Osteocyte (in vitro differentiated cells): Measurements from ENCODE around the gene SLCO2A1. TPM values are rescaled to one million over a fixed set of nuclear protein-coding genes. Genes with fewer than 3 reads are reported as not detected.

ENCODE experiments used
- DNase-seq: peaks from one replicate; pipeline ENCODE4 v3.0.0; 2021; ENCODE audit warnings: mixed read lengths; ENCODE audit not compliant: unreplicated experiment; ENCODE audit errors: extremely low spot score
- H3K27ac Mint-ChIP-seq: one replicate; pipeline ENCODE4 v1.8.0; 2021; ENCODE audit warnings: mild to moderate bottlenecking, mixed read lengths; ENCODE audit not compliant: unreplicated experiment
- H3K27me3 Mint-ChIP-seq: one replicate; pipeline ENCODE4 v1.8.0; 2021; ENCODE audit warnings: mixed read lengths; ENCODE audit not compliant: unreplicated experiment
- H3K36me3 Mint-ChIP-seq: one replicate; pipeline ENCODE4 v1.8.0; 2021; ENCODE audit warnings: mixed read lengths; ENCODE audit not compliant: unreplicated experiment
- H3K4me1 Mint-ChIP-seq: one replicate; pipeline ENCODE4 v1.8.0; 2021; ENCODE audit warnings: mixed read lengths; ENCODE audit not compliant: unreplicated experiment
- H3K4me3 Mint-ChIP-seq: one replicate; pipeline ENCODE4 v1.8.0; 2021; ENCODE audit warnings: mild to moderate bottlenecking, moderate library complexity, mixed read lengths; ENCODE audit not compliant: unreplicated experiment
- H3K9me3 Mint-ChIP-seq: one replicate; pipeline ENCODE4 v1.8.0; 2021; ENCODE audit warnings: mixed read lengths; ENCODE audit not compliant: unreplicated experiment
- total RNA-seq: library from RNA; stranded (reverse); gene quantifications from 2 replicates; pipeline ENCODE4 v1.2.1, GENCODE V29; 2021
- TF ChIP-seq, protein P1 (sequence below): fragments of 200-600 bp; sonication (generic); IDR thresholded peaks from 2 replicates; pipeline ENCODE4 v1.5.0; 2021; ENCODE audit warnings: antibody characterized with exemption, mild to moderate bottlenecking, moderate library complexity

Gene SLCO2A1
- total RNA-seq, 1 donor from 2014 or later = 9.8 TPM

GRCh38 chr3:133935843-133936769, 93.6 kb downstream of the SLCO2A1 start:
- Mint-ChIP-seq H3K27ac (no peak overlapping the region), H3K36me3 (no peaks in the 10 kb centered on the region)

GRCh38 chr3:133934996-133935842, 94.5 kb downstream of the SLCO2A1 start:
- TF ChIP-seq, protein P1, sequence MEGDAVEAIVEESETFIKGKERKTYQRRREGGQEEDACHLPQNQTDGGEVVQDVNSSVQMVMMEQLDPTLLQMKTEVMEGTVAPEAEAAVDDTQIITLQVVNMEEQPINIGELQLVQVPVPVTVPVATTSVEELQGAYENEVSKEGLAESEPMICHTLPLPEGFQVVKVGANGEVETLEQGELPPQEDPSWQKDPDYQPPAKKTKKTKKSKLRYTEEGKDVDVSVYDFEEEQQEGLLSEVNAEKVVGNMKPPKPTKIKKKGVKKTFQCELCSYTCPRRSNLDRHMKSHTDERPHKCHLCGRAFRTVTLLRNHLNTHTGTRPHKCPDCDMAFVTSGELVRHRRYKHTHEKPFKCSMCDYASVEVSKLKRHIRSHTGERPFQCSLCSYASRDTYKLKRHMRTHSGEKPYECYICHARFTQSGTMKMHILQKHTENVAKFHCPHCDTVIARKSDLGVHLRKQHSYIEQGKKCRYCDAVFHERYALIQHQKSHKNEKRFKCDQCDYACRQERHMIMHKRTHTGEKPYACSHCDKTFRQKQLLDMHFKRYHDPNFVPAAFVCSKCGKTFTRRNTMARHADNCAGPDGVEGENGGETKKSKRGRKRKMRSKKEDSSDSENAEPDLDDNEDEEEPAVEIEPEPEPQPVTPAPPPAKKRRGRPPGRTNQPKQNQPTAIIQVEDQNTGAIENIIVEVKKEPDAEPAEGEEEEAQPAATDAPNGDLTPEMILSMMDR = no peak
- H3K27me3 Mint-ChIP-seq = no peaks in the 10 kb centered on the region
- no peak overlapping the region for H3K4me3 Mint-ChIP-seq

More at GRCh38 chr3:133935843-133936769, 93.6 kb downstream of the SLCO2A1 start:
- peaks cover 22% of the 10 kb centered on the region for H3K4me1 Mint-ChIP-seq
- no peaks in the 10 kb centered on the region for H3K27me3 Mint-ChIP-seq
- DNase-seq = peak; percentile 51
- H3K9me3 Mint-ChIP-seq = no peaks in the 10 kb centered on the region
- no peak overlapping the region for H3K4me3 Mint-ChIP-seq
- TF ChIP-seq, protein P1 = no peak

GRCh38 chr3:133934073-133934970, 95.4 kb downstream of the SLCO2A1 start:
- Mint-ChIP-seq H3K9me3 (no peaks in the 10 kb centered on the region), H3K36me3 (no peaks in the 10 kb centered on the region), H3K4me3 (no peak overlapping the region), H3K4me1 (peaks cover 19% of the 10 kb centered on the region), H3K27me3 (no peaks in the 10 kb centered on the region), H3K27ac (no peak overlapping the region)
- TF ChIP-seq, protein P1 = no peak
- peak; percentile 49 for DNase-seq

More at GRCh38 chr3:133934996-133935842, 94.5 kb downstream of the SLCO2A1 start:
- Mint-ChIP-seq H3K27ac (no peak overlapping the region), H3K36me3 (no peaks in the 10 kb centered on the region), H3K9me3 (no peaks in the 10 kb centered on the region), H3K4me1 (peaks cover 18% of the 10 kb centered on the region)
- DNase-seq = peak; percentile 73

DNA sequence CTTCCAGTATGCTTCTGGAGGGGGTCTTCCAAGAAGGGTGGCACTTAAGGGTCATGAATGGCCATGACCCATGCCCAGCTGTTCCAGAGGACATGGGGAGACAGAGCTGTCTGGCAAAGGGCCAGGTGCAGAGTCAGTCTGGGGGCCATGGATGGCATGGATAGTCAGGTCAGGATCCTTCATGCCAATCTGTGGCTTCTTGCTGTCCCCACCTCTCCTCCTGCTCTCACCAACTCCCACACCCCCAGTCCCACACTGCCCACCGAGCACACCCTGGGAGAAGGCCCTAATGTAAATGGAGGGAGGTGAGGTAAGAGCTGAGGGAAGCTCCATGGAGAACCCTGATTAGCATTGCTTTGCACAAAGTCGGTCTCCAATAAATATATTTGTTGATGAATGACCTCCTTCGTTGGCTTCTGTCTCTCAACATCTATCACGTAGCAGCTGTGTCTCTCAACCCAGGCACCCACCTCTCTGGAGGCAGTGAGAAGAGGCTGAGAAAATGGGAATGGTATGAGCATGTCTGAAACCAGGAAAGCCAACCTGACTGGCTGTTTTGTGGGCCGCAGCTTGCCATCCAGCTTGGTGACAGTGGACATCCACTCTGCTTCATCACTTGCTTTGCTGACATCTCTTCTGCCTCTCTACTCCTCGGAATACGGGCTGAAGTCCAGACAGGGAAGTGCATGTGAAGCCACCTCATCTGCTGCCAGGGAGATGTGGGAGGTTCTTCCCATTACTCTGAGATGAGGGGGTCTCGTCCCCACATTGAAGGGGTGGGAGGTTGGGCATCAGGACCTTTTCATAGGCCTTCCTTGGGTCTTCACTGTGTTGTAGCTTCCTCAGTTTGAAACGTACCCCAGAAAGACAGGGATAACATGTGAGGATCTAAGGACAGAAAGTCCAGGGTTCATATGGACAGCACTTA, 96.4 kb downstream of the SLCO2A1 start:
- DNase-seq = peak; percentile 73

More for the DNA sequence above, 96.4 kb downstream of the SLCO2A1 start:
- Mint-ChIP-seq H3K4me3 (no peak overlapping the region), H3K36me3 (no peaks in the 10 kb centered on the region), H3K27me3 (no peaks in the 10 kb centered on the region), H3K9me3 (no peaks in the 10 kb centered on the region), H3K27ac (no peak overlapping the region), H3K4me1 (peaks cover 10% of the 10 kb centered on the region)
- TF ChIP-seq, protein P1 = no peak
